ENCODE data around the gene AMMECR1L. TPM values are rescaled to one million over a fixed set of nuclear protein-coding genes. Genes with fewer than 3 reads are reported as not detected.
"Not testable (repeated sequence)": the region's sequence is repeated elsewhere in the genome, so short reads cannot be mapped to it uniquely, and the experiment has no call there.

AMMECR1L gene
- total RNA-seq (2014; rRNA removed; shearing (Covaris generic)): 11.9 and 12.1 TPM in 2 replicates

GRCh38 chr2:127885780-127886592 lies at the start of gene AMMECR1L:
AMMECR1L (minus strand) TSS chr2:127885956; CDS start chr2:127874234, 11,722 bp downstream.
- peak; percentile 71 for DNase-seq (ENCODE audit: low read depth)

DNA sequence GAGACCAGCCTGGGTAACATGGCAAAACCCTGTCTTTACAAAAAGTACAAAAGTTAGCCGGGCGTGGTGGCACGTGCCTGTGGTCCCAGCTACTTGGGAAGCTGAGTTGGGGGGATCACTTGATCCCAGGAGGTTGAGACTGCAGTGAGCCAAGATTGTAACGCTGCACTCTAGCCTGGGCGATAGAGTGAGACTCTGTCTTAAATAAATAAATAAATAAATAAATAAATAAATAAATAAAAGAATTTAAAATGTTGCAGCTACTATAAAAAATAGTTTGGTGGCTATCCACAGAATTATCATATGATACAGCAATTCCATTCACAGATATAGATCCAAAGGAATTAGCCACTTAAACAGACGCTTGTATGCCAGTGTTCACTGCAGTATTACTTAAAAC lies 49.6 kb upstream of the AMMECR1L start:
- DNase-seq (ENCODE audit: low read depth): no peak

- DNase-seq (ENCODE audit: low read depth): peak; percentile 29
Measured at GRCh38 chr2:127932199-127932876, 46.6 kb upstream of the AMMECR1L start.

DNA sequence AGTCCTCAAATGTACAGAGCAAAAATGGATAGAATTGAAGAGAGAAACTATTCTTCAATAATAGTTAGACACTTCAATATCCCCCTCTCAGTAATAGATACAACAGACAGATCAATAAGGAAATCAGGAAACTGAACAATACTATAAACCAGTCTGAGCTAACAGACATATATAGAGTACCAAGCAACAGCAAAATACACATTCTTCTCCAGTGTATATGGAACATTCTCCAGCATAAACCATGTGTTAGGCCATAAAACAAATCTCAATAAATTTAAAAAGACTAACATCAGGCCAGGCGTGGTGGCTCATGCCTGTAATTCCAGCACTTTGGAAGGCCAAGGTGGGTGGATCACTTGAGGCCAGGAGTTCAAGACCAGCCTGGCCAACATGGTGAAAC lies 43.7 kb upstream of the AMMECR1L start:
- no peak for DNase-seq (ENCODE audit: low read depth)

GRCh38 chr2:127927384-127927783 lies 41.6 kb upstream of the AMMECR1L start:
- DNase-seq (ENCODE audit: low read depth): no peak

DNA sequence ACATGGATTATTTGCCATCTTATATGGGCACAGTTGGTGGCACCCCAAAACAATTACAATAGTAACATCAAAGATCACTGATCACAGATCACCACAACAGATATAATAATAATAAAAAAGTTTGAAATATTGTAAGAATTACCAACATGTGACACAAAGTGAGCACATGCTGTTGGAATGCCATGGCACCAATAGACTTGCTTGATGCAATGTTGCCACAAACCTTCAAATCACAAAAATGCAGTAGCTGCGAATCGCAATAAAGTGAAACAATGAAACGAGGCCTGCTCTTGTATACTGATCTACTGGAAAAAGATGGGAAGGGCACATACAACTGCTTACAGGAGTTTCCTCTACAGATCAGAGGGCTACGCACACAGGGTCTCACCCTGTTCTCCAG lies 32.2 kb upstream of the AMMECR1L start:
- DNase-seq (ENCODE audit: low read depth): no peak

GRCh38 chr2:127913808-127914457 lies 28.2 kb upstream of the AMMECR1L start:
- peak; percentile 45 for DNase-seq (ENCODE audit: low read depth)

- no peak for DNase-seq (ENCODE audit: low read depth)
Measured at GRCh38 chr2:127911737-127912136, 26.0 kb upstream of the AMMECR1L start.

- DNase-seq (ENCODE audit: low read depth): no peak
Measured at GRCh38 chr2:127910415-127910814, 24.7 kb upstream of the AMMECR1L start.

DNA sequence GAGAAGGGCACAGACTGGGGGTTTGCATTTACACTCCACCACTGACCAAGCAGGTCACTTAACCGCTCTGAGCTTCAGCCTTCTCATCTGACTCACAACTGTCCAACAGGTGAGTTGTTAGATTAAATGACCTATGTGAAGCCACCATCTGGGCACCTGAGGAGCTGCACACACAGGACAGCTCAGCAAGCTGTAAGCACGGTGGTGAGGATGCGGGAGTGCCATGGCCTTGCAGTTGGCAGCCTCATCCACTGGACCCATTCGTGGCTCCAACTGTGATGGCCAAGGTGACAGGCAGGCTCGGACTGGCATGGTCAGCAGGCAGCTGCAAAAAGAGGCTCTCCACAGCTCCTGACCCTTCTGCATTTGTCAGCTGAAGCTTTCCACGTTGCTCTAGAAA lies 23.3 kb upstream of the AMMECR1L start:
- DNase-seq (ENCODE audit: low read depth): no peak

DNA sequence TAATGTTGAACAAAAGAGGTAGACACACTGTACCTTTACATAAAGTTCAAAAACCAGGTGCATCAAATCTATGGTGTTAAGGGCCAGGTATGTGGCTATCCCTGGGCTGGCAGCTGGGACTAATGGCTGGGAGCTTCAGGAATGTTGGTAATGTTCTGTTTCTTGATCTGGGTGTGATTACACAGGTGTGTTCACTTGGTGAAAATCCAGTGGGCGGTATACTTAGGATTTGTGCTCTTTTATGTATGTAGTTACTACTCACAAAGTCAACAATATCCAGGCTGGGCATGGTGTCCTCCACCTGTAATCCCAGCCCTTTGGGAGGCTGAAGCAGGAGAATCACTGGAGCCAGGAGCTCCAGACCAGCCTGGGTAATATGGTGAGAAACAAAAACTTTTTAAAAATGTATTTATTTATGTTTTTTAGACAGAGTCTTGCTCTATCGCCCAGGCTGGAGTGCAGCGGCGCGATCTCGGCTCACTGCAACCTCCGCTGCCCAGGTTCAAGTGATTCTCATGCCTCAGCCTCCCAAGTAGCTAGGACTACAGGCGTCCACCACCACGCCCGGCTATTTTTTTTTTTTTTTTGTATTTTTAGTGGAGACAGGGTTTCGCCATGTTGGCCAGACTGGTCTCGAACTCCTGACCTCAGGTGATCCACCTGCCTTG lies 22.1 kb upstream of the AMMECR1L start:
- DNase-seq (ENCODE audit: low read depth): not testable (repeated sequence)

DNA sequence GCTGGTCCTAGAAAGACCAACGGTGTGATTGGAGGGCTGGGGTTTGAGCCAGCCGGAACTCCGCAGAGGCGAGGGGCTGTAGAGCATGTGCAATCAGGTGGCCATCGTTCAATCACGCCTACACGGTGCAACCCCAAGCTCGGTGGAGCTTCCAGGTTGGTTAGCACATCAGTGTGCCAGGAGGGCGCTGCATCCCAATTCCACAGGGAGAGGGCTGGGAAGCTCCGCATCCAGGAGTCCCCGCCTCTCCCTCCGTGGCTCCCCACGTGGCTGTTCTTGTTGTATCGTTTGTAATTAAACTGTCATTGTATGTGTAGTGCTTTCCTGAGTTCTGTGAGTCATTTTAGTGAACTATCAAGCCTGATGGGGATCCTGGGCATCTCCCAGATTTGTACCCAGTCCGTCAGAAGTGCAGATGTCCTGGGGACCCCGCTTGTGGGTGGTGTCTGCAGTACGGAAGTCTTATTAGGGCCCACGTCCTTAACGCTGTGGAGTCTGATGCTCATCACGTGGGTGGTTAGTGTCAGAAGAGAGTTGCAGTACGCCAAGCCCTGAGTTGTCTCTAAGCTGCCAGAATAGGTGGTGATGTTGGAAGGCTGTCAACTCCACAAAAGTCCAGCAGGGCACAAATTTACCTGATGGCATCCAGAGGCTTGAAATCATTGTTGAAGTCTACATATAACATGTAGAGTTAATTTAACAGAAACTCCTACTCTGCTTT lies 20.6 kb upstream of the AMMECR1L start:
- DNase-seq (ENCODE audit: low read depth): peak; percentile 44

GRCh38 chr2:127901339-127902056 lies 15.7 kb upstream of the AMMECR1L start:
- DNase-seq (ENCODE audit: low read depth): no peak

DNA sequence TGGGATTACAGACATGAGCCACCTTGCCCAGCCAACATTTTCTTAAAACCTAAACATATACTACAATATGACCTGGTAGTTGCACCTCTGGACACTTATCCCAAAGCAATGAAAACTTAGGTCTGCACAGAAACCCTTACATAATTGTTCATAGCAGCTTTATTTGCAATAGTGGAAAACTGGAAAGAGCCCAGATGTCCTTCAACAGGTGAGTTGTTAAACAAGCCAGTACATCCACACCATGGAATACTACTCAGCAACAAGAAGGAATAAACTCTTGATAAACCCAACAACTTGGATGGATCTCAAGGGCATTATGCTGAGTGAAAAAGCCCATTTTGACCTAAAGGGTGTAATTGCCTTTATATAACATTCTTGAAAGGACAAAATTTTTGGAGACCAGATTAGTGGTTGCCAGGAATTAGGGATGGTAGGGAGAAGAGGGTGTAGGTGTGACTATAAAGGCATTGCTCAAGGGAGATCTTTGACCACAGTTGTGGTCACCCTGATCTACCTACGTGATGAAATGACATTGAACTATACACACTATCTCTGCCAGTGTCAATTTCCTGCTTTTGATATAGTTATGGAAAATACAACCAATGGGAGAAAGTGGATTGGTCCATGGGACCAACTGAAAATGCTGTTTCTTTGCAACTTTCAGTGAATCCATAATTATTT lies 11.9 kb upstream of the AMMECR1L start:
- no peak for DNase-seq (ENCODE audit: low read depth)

DNA sequence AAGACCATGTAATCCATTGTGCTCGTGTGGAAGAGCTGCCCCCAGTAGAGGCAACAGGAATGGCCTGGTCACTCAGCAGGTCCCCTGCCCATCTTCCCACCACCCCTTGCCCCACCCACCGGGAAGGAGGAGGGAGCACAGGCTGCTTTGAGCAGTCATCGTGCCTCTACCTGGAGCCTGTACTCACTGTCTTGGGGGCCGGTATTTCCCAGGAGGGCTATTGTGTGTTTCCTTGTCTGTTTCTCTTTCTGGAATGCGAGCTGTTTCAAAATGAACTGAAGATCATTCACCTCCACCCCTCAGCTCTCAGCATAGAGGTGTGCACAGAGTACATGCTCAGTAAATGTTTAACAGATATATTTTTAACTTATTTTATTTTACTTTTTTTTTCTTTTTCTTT lies 7.7 kb upstream of the AMMECR1L start:
- DNase-seq (ENCODE audit: low read depth): no peak

DNA sequence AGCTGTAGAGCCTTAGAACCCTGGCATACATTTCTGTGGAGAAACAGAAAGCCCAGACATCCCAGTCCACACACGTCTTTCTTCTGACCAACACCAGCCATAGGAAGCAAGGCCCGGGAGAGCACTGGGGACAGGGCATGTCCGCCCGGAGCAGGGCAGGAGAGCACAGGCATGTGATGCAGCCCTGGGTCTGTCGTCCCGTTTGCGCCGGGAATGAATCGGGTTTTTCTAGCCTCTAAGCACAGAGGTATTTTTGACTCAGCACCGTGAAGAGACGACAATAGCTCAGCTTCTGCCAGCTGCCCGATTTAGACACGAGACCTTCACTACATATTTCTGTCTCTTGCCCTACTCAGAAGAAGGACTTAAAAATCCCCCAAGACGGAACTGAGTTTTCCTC lies 7.3 kb upstream of the AMMECR1L start:
- no peak for DNase-seq (ENCODE audit: low read depth)

DNA sequence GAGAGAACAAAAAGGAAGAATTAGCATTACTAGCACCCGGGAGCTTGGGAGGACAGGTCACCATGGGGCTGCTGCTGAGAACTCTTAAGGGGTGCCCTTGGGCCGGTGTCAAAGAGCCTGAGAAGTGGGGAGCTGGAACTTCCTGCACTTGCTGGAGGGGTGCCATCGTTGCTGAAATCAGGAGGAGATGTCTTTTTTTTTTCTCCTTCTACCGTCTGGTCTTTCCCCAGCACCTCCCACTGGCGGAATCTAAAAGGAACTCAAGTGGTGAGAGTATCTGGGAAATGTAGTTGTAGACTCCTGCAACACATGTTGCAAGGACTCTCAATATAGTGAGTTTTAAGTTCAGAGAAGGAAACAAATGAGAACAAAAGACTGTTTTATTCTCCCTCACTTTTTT lies 6.1 kb upstream of the AMMECR1L start:
- no peak for DNase-seq (ENCODE audit: low read depth)

DNA sequence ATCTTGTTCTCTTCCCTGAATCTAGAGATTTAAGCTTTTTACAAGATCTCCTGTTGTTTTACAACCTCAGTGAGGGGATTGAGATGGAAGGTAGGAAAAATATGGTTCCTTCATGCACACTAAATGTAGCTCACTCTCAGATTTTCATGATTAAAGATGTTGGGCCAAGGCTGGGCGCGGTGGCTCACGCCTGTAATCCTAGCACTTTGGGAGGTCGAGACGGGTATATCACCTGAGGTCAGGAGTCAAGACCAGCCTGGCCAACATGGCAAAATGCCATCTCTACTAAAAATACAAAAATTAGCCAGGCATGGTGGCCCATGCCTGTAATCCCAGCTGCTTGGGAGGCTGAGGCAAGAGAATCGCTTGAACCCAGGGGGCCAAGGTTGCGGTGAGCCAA lies 5.0 kb upstream of the AMMECR1L start:
- DNase-seq (ENCODE audit: low read depth): not testable (repeated sequence)

DNA sequence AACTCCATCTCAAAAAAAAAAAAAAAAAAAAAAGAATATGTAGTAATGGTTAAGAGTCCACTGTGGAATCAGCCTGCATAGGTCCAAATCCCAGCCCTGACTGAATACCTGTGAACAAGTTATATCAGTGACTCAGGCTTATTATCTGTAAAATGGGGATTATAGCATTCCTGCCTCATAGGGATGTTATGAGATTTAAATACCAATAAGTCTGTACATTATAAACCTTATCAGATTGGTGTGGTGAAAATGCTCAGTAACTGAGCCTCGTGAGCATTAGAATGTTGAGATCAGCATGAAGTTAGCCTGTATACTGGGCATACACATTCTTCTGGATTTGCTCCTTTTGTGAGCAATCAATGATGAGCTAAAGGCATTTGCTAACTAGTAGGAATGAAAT lies 3.0 kb upstream of the AMMECR1L start:
- DNase-seq (ENCODE audit: low read depth): no peak

GRCh38 chr2:127887776-127888130 lies 2.0 kb upstream of the AMMECR1L start:
- no peak for DNase-seq (ENCODE audit: low read depth)

Measured in Daoy (cell line).